Right renal cortex interstitium (tissue), 3 donors: ENCODE measurements around the gene LSM2. TPM values are rescaled to one million over a fixed set of nuclear protein-coding genes. Genes with fewer than 3 reads are reported as not detected.
A peak's percentile ranks its signal among the peaks of the same experiment; 100 is the strongest.

Experiments used
- DNase-seq, 3 donors: peaks; one replicate each; pipeline ENCODE4 v3.0.0-alpha.2; 2013; ENCODE audit warnings: low read depth in 3 of 3, low spot score in 2 of 3
- polyA plus RNA-seq, 3 donors: library from polyadenylated mRNA; unstranded; fragments of 120-200 nt; gene quantifications; one replicate each; pipeline ENCODE4 v1.2.1, GENCODE V29; 2013; ENCODE audit not compliant: insufficient read length in 3 of 3

Gene LSM2
- polyA plus RNA-seq, 3 donors, result 86.8 to 93.1 (median 87.3) TPM

DNA sequence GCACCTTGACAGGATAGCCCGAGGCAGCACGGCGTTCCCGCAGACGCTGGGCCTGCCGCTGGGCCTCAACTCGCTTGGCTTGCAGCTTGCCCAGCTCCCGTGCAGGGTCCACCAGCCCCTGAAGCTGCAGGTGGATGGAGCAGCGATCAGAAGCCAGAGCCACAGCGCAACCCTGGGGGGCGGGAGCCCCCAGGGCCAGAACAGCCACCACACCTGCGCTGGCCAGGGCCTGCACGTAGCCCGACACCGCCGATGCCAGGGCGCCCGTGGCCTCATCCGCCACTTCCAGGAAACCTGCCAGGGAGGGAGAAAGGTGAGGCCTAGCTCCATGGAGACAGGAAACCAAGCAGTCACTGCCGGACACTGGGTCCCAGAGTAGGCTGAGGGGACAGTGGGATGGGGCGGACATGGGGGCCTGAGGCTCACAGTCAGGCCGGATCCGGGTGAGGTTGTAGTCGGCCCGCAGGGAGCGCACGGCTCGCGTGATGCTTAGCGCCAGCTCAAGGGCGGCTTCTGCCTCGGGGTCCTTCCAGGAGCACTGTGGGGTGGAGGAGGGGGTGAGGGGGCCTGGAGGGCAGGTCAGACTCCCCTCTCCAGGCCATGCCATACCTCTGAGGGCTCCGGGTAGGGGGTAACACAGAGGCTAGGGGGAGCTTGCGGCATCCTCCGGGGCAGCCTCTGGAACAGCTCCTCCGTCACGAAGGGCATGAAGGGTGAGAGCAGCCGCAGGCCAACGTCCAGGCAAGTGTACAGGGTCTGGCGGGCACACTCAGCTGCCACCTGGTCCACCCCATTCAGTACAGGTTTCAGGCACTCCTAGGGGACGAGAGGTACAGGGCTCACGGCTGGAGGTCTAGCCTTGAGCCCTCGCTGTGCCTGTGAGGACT is 27.5 kb downstream of the LSM2 start:
- no peak for DNase-seq

DNA sequence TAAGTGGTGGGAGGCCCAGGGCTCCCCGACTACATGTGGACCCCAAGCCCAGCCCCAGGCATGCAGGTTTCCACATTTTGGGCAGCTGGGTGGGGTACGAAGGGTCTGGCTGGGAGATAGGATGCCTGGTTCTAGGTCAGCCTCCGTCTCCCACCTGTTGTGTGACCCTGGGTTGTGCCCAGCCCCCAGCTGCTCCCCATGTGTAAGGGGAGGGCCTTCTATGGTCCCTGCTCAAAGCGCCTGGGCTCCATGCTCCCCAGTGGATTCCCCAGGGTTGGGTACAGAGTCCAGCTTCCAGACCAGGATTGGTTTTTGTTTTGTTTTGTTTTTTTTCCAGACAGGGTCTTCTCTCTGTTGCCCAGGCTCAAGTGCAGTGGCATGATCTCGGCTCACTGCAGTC is 28.6 kb downstream of the LSM2 start:
- DNase-seq, result no peak

DNA sequence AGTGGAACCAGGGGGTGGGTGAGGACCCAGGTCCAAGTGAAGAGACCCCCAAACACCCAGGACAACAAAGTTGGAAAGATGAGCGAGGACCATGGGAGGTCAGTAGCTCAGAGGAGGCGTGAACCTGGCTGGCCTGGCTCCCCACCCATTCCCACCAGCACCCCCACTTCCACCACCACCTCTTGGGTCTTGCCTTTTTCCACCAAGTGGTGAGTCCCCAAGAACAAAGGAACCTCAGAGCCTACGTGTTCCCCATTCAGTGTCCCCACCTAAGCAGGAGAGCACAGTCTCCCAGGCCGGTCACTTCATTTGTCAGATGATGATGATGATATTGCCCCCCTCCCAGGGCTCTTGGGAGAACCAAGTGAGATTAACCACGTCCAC is 29.1 kb downstream of the LSM2 start:
- DNase-seq, result no peak

DNA sequence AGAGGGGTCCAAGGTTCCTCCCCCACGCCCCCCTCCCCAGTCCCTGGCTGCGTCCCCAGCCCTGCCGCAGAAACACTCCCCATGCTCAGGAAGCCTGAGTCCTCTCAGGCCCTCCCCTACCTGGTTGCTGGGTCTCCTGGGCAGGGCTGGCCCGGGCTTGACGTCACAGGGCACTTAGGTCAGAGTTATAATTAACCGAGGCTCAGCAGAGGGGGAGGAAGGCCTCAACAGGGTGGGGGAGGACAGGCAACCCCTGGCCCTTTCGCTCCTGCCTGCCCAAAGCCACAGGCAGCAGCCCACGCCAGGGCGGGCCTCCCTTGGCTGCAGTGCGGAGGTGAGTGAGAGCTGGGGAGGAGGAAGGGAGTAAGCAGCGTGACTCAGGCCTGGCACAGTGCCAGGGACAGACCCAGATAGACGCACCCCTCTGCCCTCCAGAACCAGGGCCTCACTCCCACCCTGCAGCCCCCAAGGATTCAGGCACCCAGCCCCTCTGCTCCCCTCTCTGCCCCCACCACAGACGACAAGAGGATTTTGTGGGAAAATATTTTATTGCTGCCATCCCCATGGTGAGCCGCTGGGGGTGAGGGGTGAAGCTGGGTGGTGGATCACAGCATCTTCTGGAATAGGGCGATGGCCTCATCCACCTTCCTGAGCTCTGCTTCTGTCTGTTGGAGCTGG is 29.6 kb downstream of the LSM2 start, which contains the start of gene VWA7:
VWA7 (minus strand) TSS at position 340 of the 678 bp plus-strand sequence. CDS start 549 bp downstream, outside the sequence.
- peak in 2 of 3 donors; percentile 72 to 80 for DNase-seq

DNA sequence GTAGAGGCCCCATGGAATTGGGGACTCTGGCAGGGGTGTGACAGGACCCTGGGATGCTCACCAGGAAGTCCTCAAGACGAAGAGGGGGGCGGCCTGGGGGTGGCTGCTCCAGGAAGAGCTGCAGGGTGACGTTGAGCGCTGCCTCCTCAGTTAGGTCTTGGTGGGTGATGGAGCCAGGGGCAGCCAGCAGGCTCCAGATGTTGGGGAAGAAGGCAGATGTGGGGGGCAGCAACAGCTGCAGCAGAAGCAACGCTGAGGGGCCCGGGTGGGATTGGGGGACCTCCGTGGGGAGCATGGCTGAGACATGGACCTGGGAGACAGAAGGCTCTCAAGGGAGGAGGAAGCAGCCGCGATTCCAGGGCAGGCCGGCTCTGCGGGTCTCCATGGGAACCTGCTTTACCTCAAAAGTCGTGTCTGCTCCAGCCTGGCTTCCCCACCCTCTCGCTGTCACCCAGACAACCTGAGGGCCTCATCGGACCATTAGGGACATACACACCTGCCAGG is 30.2 kb downstream of the LSM2 start:
- DNase-seq, result peak in 1 of 3 donors; percentile 44

DNA sequence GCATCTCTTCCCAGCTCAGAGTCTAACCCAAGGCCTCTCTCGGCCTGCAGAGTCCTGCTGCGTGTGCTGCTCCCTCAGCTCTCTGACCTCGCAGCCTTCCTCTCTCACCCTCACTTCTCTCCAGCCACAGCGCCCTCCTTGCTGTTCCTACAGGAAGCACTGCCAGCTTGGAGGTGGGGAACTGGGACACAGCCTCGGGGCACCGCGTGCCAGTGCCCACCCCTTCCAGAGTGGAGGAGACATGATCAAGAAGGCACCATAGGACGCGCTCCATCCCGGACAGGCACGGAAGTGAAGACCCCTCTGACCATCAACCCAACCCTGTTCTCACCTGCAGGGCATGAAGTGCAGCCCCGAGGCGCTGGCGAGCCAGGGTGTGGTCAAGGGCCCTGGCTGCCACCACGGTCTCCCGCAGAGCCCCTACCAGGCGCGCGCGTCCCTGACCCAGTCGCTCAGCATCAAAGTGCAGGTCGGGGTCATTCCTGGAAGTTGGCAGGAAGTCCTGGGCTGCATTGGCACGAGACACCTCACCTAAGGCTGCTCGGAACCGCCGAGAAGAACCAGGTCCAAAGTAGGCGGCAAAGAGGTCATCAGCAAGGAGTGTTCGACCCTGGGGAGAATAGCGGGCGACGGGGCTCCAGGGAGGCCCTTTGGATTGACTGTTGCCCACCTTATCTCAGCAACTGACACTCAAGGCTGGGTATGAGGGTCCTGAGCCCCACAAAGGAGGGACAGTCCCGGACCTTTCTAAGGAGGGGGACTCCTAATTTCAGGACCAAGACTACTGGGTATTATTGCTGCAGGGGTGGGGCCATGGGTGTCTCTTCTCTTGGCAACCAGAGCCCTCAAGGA is 30.9 kb downstream of the LSM2 start:
- DNase-seq, result no peak

DNA sequence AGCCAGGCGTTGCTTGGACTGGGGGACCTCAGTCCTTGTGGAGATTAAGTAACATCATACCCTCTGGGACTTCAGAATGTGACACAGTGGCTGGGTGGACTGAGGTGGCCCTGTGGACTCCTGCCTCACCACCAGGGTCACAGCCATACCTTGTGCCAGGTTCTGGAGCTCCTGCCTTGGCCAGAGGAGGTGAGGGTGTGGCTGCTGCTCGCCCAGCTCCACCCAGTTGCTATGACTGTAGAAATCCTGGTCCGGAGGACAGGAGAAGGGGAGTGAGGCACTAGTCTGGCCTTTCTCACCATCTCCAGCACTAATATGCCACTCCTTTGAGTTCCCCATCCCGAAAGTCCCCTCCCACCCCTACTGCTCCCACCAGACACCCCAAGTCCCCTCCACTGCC is 31.6 kb downstream of the LSM2 start:
- DNase-seq, result no peak

DNA sequence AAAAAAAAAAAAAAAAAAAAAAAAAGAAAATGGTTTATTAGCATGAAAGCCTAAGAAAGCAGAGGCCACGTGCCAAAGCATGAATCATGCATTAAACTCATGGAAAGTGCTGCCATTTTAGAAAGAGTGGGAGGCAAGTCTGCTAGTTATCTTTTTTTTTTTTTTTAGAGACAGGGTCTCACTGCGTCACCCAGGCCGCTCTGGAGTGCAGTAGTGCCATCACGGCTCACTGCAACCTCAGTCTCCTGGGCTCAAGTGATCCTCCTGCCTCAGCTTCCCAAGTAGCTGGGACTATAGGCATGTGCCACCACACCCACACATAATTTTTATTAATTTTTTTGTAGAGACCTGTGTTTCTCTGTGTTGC is 34.8 kb downstream of the LSM2 start:
- DNase-seq, result no peak

DNA sequence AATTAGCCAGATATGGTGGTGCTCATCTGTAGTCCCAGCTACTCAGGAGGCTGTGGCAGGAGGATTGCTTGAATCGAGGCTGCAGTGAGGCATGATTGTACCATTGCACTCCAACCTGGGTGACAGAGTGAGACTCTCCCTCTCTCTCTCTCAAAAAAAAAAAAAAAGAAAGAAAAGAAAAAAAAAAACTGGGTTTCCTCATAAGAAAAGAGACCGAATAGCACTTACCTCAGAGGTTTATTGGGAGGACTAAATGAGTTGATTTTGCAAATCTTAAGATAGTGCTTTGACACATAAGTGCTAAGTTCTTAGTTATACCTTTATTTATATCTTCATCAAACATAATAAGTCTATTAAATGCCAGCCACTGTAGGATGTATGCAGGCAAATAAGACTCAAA is 35.9 kb downstream of the LSM2 start:
- DNase-seq, result no peak

DNA sequence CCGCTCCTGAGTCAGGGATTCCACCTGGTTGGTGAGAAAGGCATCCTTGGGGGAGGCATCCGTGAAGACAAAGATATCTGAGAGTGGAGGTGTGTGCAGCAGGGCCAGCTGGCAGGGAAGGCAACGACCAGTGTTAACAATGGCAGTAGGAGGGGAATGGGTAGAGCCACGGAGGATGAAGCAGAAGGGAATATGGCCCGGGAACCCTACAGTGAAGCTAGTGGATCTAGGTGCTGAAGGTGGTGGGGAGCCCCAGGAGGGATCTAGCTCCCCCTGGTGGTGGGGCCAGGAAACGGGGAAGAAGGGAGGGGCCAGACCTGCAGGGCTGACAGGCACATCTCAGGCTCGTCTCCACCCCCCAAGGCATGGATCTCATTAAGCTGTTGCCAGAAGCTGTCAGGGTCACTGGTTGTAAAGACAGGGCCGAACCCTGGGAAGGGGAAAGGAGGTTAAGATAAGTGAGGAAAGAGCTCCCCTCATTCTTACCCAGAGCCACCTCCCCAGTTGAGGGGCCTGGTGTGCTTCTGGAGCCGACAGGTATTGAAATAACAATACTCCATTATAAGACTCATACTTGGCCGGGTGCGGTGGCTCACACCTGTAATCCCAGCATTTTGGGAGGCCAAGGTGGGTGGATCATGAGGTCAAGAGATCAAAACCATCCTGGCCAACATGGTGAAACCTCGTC is 36.9 kb downstream of the LSM2 start:
- DNase-seq, result no peak

DNA sequence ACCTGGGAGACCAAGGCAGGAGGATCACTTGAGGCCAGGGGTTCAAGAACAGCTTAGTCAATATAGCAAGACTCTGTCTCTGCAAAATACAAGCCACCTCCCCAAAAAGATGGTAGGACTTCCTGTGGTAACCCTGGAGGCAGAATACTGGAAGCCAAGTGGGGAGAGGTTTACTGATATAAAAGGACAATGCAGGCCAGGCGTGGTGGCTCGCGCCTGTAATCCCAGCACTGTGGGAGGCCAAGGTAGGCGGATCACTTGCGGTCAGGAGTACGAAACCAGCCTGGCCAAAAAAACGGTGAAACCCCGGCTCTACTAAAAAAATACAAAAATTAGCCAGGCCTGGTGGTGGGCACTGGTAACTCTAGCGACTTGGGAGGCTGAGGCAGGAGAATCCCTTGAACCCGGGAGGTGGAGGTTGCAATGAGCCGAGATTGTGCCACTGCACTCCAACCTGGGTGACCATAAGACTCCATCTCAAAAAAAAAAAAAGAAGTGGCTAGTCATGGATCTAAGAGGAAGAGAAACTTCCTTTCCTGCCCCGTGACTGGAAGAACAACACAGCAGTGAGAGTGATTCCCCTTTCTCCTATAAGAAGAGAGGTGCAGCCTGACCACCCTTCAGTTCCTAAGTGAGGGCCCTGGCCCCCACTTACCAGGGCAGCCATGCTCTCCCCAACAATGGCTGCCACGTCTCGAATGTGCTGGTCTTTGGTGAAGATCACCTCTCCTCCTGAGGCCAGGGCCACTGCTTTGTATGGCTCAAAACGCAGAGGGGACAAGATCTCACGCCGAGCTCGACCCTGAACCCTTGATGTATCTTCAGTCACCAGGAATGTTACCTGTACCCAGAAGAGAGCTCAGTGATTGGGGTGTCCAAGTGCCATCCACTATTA is 38.2 kb downstream of the LSM2 start:
- DNase-seq, result no peak

DNA sequence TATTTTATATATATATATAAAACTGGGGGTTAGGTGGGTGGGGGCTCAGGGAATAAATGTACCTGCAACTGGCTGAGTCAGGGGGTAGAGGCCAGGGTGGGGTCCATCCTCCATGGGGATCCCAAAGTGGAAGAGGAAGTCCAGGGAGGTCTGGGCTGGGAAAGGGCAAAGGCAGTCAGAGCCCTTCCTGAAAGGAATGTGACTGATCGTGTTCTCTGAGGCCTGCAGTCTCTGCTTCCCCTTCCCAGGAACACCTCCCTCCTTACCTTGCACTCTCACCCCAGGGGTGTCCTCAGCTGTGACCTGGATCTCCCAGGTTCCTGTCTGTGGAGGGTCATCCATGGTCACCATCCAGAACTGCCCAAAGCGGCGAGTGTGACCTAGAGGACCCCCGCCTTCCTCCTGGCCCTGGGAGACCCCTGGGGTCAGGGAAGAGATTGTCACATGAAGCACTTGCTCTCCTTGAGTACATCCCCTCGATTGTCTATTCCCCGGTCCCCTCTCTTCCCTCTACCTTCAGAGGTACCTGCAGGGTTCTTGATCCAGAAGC is 39.6 kb downstream of the LSM2 start:
- no peak for DNase-seq

DNA sequence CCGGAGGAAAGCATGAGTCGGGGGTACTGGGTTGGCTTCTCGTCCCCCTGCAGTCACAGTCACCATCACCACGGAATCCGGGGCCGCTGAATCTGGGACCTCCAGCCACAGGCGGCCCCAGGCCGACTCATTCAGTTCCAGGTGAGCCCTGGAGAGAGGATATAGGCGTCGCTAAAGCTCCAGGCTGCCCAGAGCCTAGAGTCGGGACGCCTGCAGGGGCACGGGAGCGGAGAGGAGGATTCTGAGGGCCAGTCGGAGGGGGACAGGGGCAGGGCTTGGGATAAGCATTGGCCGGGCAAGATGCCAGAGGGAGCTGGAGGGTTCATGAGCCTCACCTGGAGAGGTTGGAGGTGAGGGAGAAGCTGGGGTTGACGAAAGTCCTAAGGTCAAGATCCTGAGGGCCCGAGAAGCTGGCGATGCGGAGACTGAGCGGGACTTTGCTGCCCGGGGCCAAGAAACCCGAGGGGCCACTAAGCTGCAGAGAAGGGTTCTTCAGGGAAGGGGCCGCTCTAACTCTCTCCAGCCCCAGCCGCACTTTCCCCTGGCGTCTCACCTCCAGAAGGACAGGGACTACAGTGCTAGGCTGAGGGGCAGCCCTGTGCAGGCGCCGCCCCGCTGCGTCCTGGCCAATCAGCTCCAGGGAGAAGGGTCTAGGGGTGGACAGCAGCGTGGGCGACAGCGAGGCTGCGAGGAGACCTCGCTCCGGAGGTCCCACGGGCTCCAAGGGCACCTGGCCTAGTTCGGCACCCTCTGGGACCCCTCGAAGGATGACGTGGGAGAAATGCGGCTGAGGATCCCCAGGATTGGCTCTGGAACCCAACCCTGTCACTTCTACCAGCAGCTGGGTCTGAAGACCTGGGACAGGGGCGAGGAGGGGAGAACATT is 40.6 kb downstream of the LSM2 start:
- DNase-seq, result no peak

DNA sequence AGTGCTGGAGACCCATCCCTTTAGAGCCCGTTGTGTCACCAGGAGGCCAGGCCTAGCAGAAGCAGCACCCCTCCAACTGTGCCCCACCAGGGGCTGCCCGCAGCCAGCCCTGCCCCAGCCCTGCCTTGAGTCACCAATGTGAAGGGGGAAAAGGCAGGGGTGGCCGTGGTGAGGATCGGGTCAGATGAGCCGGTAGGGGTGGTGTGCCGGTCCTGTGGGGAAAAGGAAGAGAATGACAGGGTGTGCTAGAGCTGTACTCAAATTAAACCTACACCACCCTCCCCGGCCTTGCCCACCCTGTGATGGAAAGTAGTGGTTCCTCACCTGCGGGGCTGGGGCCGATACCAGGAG is 41.2 kb downstream of the LSM2 start:
- DNase-seq, result no peak

DNA sequence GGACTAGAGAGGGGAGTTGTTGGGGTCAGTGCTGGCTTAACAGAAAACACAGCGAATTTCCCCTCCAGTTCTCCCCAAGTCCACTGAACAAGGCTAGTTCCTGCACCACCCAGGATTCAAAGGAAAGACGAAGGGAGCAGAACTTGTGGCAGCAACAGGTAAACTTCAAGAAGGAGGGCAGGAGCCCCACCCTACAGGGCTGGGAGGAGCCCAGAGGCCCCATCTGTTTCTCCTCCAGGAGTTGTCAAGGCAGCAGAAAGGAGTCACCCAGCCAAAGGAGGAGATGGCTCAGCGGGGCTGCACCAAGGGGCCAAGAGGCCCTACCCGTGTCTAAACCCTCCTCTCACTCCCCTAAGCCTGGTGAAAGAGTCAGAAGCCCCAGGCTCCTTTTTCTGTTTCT is 42.6 kb downstream of the LSM2 start:
- DNase-seq, result no peak

DNA sequence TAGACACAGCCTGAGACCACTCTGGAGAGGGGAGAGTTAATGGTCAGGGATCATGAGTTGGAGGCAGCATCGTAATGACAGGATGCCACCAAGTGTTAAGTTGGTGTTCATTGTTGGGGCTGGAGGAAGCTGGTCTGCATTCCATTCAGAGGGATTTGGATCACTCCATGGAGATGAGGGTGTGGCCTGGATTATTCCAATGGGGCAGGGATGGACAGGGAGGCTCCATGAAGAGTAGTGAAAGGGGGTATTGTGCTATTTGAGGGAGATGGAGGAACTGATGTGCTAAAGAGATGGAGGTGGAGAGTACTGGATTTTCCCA is 43.2 kb downstream of the LSM2 start:
- DNase-seq, result no peak

DNA sequence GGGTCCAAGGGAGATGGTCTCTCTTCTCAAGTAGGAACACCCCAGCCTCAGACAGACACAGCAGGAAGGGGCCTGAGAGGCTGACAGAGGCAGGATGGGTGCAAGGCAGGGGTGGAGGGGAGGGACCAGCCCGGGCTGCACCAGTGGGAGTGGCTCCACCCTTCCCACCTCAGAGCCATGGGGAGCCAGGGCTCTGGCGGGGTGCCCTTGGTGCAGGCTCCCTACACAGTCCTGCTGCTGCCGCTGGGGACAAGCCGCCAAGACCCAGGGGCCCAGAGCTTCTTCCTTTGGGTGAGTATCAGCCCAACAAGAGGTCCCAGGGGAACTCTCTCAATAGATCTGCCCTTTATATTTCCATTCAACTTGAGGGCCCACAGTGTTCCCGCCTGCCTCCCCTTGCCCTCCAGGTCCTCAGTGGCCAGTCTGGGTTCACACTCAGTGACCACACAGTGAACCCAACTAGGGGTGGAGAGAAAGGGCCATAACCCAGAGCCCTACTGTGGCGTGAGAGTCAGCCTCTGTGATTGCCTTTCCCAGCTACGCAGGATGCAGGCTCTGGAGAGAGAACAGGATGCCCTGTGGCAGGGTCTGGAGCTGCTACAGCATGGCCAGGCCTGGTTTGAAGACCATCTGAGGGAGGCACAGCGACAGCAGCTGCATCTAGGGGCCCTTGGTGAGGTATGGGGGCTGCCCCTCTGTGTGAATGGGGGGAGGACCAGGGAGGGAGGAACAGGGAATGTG is 43.7 kb downstream of the LSM2 start:
- no peak for DNase-seq

DNA sequence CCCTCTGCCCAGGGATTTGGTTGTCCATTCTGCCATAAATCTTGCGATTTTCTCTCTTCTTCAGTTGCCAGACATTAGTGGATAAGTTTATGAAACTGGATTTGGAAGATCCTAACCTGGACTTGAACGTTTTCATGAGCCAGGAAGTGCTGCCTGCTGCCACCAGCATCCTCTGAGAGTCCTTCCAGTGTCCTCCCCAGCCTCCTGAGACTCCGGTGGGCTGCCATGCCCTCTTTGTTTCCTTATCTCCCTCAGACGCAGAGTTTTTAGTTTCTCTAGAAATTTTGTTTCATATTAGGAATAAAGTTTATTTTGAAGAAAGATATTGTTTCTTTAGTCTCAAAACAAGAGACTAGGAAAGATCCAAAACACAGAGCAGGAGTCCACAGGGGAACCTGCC is 44.4 kb downstream of the LSM2 start, which contains the start of gene SAPCD1:
SAPCD1 (plus strand) TSS at position 301 of the 400 bp plus-strand sequence. CDS start 399 bp downstream, outside the sequence.
- DNase-seq, result no peak
